MM.1S (cell line): ENCODE measurements around the gene PKD1L1.
A peak's percentile ranks its signal among the peaks of the same experiment; 100 is the strongest.

Source experiments
- DNase-seq: peaks from one replicate; pipeline ENCODE4 v3.0.0-alpha.2; 2015
- H2AFZ ChIP-seq: fragments of 300-600 bp; sonication (generic); 2 replicates; pipeline ENCODE4 v1.6.0; 2016; ENCODE audit warnings: antibody characterized with exemption, low read length
- H3F3A ChIP-seq: fragments of 300-600 bp; sonication (generic); 2 replicates; pipeline ENCODE4 v1.6.1; 2016; ENCODE audit warnings: mild to moderate bottlenecking, antibody characterized with exemption, low read length, moderate library complexity, mixed read lengths; ENCODE audit not compliant: insufficient read depth
- H3K27ac ChIP-seq: fragments of 300-600 bp; sonication (generic); 2 replicates; pipeline ENCODE4 v1.5.1; 2016; ENCODE audit warnings: mild to moderate bottlenecking, low read length
- H3K27me3 ChIP-seq: fragments of 300-600 bp; sonication (generic); replicated peaks from 2 replicates; pipeline ENCODE4 v1.6.0; 2016; ENCODE audit warnings: low read length; ENCODE audit not compliant: insufficient read depth
- H3K36me3 ChIP-seq: fragments of 300-600 bp; sonication (generic); replicated peaks from 2 replicates; pipeline ENCODE4 v1.6.1; 2016; ENCODE audit warnings: mild to moderate bottlenecking, low read length, mixed read lengths; ENCODE audit not compliant: insufficient read depth
- H3K4me1 ChIP-seq: fragments of 300-600 bp; sonication (generic); 2 replicates; pipeline ENCODE4 v1.6.1; 2016; ENCODE audit warnings: low read length, mixed read lengths
- H3K4me2 ChIP-seq: fragments of 300-600 bp; sonication (generic); 2 replicates; pipeline ENCODE4 v1.6.0; 2016; ENCODE audit warnings: low read depth, low read length
- H3K4me3 ChIP-seq: fragments of 300-600 bp; sonication (generic); 2 replicates; pipeline ENCODE4 v1.5.1; 2016; ENCODE audit warnings: low read length, mixed read lengths
- H3K79me2 ChIP-seq: fragments of 300-600 bp; sonication (generic); 2 replicates; pipeline ENCODE4 v1.6.1; 2016; ENCODE audit warnings: mixed run types, low read length, mixed read lengths
- H3K9ac ChIP-seq: fragments of 300-600 bp; sonication (generic); 2 replicates; pipeline ENCODE4 v1.6.1; 2016; ENCODE audit warnings: low read length, mixed read lengths
- H3K9me2 ChIP-seq: fragments of 300-600 bp; sonication (generic); replicated peaks from 2 replicates; pipeline ENCODE4 v1.6.1; 2016; ENCODE audit warnings: mild to moderate bottlenecking, low read length, mixed read lengths; ENCODE audit not compliant: insufficient read depth
- H3K9me3 ChIP-seq: fragments of 300-600 bp; sonication (generic); replicated peaks from 2 replicates; pipeline ENCODE4 v1.6.1; 2016; ENCODE audit warnings: mild to moderate bottlenecking, low read length, mixed read lengths; ENCODE audit not compliant: insufficient read depth
- H4K20me1 ChIP-seq: fragments of 300-600 bp; sonication (generic); 2 replicates; pipeline ENCODE4 v1.6.1; 2016; ENCODE audit warnings: mild to moderate bottlenecking, low read length, moderate library complexity, mixed read lengths; ENCODE audit not compliant: insufficient read depth
- EZH2 ChIP-seq: fragments of 300-600 bp; sonication (generic); optimal IDR thresholded peaks from 2 replicates; pipeline ENCODE3; 2017; ENCODE audit warnings: low read depth, mild to moderate bottlenecking, antibody characterized with exemption, low read length, mixed read lengths
- EZH2phosphoT487 ChIP-seq: fragments of 300-600 bp; sonication (generic); IDR thresholded peaks from 2 replicates; pipeline ENCODE4 v1.6.1; 2018; ENCODE audit warnings: antibody characterized with exemption, low read length
- TF ChIP-seq, protein P1 (sequence below): fragments of 300-600 bp; sonication (generic); IDR thresholded peaks from 2 replicates; pipeline ENCODE4 v1.5.1; 2016; ENCODE audit warnings: antibody characterized with exemption, low read length, mixed read lengths

Gene PKD1L1

DNA sequence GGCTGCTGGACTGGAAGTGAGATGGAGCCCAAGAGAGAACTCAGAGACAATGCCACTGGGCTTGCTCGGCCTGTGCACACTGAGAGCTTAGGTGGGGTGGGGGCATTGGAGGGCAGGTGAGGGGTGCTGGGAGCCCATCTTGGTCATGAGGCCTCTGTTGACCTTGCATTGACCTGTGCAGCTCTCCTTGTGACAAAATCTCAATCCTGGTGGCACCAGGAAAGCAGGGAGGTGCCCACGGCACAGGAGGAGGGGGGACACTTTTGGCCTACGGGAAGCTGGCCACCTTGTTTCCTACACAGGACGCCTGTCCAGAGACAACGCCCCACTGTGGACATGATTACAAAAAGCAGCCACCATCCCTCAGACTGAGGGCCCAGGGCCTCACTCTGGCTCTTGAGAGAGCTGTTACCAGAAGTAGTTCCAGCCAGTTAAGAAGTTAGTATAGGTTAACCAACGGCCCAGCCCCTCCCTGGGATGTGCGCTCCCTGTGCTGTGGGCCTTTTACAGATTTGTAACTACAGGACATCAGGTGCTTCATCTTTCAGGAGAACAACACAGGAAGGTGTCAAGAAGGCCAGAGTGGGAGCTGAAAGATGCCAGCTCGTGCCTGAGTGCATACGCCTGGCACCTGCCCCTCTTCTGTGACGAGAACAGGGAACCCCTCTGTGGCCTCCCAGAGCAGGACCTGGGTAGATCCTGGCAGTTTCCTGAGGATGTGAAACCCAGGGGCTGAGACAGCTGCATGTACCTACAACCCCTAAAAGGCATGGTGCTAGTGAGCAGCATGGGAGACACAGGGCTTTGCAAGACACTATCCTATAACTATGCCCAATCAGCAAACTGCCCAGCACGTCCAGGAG is 10.3 kb downstream of the PKD1L1 start:
- peaks cover 24% of the 10 kb centered on the region for H3K4me1 ChIP-seq
- no peaks in the 10 kb centered on the region for H4K20me1 ChIP-seq
- no peak overlapping the region for H3K9ac ChIP-seq
- H3K27me3 ChIP-seq = no peaks in the 10 kb centered on the region
- H3F3A ChIP-seq = peaks cover 10% of the 10 kb centered on the region
- H3K36me3 ChIP-seq = no peaks in the 10 kb centered on the region
- peak overlapping the region; percentile 40 for H3K27ac ChIP-seq
- H3K4me2 ChIP-seq = peak overlapping the region; percentile 12; the same call in 1 of the 2 replicates
- peak; percentile 40 for DNase-seq
- TF ChIP-seq, protein P1, sequence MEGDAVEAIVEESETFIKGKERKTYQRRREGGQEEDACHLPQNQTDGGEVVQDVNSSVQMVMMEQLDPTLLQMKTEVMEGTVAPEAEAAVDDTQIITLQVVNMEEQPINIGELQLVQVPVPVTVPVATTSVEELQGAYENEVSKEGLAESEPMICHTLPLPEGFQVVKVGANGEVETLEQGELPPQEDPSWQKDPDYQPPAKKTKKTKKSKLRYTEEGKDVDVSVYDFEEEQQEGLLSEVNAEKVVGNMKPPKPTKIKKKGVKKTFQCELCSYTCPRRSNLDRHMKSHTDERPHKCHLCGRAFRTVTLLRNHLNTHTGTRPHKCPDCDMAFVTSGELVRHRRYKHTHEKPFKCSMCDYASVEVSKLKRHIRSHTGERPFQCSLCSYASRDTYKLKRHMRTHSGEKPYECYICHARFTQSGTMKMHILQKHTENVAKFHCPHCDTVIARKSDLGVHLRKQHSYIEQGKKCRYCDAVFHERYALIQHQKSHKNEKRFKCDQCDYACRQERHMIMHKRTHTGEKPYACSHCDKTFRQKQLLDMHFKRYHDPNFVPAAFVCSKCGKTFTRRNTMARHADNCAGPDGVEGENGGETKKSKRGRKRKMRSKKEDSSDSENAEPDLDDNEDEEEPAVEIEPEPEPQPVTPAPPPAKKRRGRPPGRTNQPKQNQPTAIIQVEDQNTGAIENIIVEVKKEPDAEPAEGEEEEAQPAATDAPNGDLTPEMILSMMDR = no peak
- no peak for TF ChIP-seq EZH2phosphoT487
- TF ChIP-seq EZH2 = no peak
- H3K9me3 ChIP-seq = no peaks in the 10 kb centered on the region
- H2AFZ ChIP-seq = 0 out of 2 replicates have a peak overlapping the region, but pooled peaks have one; percentile 14
- no peaks in the 10 kb centered on the region for H3K79me2 ChIP-seq
- H3K4me3 ChIP-seq = no peak overlapping the region
- no peaks in the 10 kb centered on the region for H3K9me2 ChIP-seq

DNA sequence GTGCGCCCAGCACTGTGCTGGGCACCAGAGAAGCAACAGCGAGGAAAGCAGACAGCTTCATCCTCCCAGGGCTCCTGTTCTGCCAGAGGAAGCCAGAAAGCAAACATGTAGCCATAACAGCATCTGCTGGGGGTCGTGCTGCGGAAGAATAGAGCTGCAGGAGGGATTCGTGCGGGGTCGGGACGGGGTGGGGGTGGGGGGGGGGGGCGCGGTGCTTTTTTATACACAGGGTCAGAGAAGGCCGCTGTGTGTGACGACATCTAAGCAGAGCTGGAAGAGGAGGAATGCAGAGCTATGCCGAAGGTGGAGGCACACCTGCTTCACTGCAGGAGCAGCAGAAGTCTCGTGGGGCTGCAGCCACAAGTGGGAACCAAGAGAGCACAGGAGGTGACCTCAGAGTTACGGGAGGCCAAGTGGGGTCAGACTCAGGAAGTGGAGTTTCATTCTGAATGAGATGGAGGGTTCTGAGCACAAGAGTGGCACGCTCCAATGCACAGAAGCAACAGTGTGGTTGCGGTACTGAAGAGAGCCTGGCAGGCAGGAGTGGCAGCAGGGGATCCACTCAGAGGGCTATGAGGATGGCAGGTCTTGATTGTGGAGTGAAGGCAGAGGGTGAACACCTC is 11.1 kb downstream of the PKD1L1 start:
- Histone ChIP-seq H3K27ac (peak overlapping the region; percentile 40), H3K27me3 (no peaks in the 10 kb centered on the region), H3K9ac (no peak overlapping the region), H3K36me3 (no peaks in the 10 kb centered on the region), H3K79me2 (no peaks in the 10 kb centered on the region), H3K4me2 (peak overlapping the region; percentile 43; the same call in 1 of the 2 replicates), H3K9me3 (no peaks in the 10 kb centered on the region), H3F3A (peaks cover 10% of the 10 kb centered on the region), H3K4me3 (no peak overlapping the region), H3K9me2 (no peaks in the 10 kb centered on the region), H2AFZ (no peak overlapping the region), H3K4me1 (peaks cover 24% of the 10 kb centered on the region), H4K20me1 (no peaks in the 10 kb centered on the region)
- peak; percentile 68 for DNase-seq
- TF ChIP-seq, protein P1 = no peak
- TF ChIP-seq EZH2 (no peak), EZH2phosphoT487 (no peak)

DNA sequence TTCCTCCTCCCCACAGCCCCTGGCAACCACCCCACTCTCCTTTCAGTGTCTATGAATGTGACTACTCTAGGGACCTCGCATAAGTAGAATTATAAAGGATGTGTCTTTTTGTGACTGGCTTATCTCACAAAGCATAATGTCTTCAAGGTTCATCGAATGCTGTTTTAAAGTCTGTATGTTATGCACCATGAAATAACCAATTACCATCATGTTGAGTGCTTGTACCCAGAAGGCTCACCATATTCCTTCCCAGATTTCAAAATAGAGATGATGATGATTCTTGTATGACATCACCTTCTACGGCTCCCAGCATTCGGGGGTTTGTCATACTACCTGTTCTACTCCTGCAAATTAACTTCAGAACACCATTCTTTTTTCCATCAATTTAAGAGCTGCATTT is 11.9 kb downstream of the PKD1L1 start:
- Histone ChIP-seq H3K4me2 (peak overlapping the region; percentile 43; the same call in 1 of the 2 replicates), H3K4me3 (no peak overlapping the region)

More for the DNA sequence above, 11.9 kb downstream of the PKD1L1 start:
- Histone ChIP-seq H2AFZ (no peak overlapping the region), H3K79me2 (no peaks in the 10 kb centered on the region), H3K36me3 (no peaks in the 10 kb centered on the region), H3K9me2 (no peaks in the 10 kb centered on the region), H3K27me3 (no peaks in the 10 kb centered on the region), H3K9ac (no peak overlapping the region), H3K27ac (no peak overlapping the region), H3F3A (peaks cover 10% of the 10 kb centered on the region), H4K20me1 (no peaks in the 10 kb centered on the region), H3K4me1 (peaks cover 24% of the 10 kb centered on the region), H3K9me3 (no peaks in the 10 kb centered on the region)
- TF ChIP-seq, protein P1 = no peak
- TF ChIP-seq EZH2 (no peak), EZH2phosphoT487 (no peak)
- DNase-seq = no peak
